Keratinocyte (primary cell): ENCODE data around the gene AIRE. TPM values are rescaled to one million over a fixed set of nuclear protein-coding genes. Genes with fewer than 3 reads are reported as not detected.
"Not testable (repeated sequence)": the region's sequence is repeated elsewhere in the genome, so short reads cannot be mapped to it uniquely, and the experiment has no call there.

Experiments
- DNase-seq: peaks from one replicate; pipeline ENCODE4 v3.0.0-alpha.2; 2011; ENCODE audit warnings: low read depth, missing footprints, low spot score
- FAIRE-seq: peaks from 2 replicates; lab custom pipeline; 2011; peaks lifted over from hg19 to GRCh38; lab: Jason Lieb, UNC
- H2AFZ ChIP-seq: 2 replicates; pipeline ENCODE4 v1.6.0; 2012; ENCODE audit warnings: low read length, control low read depth, inconsistent platforms; ENCODE audit not compliant: control insufficient read depth
- H3K27ac ChIP-seq: 2 replicates; pipeline ENCODE4 v1.5.1; 2011; ENCODE audit warnings: low read length; ENCODE audit not compliant: control insufficient read depth, insufficient read depth
- H3K27me3 ChIP-seq: 3 replicates; pipeline ENCODE4 v1.6.0; 2011; ENCODE audit warnings: low read length; ENCODE audit not compliant: control insufficient read depth, insufficient read depth; ENCODE audit errors: extremely low read depth
- H3K36me3 ChIP-seq, 2 experiments: 2 replicates in 1 of 2; 3 replicates in 1 of 2; pipeline ENCODE4 v1.5.1; 2011; ENCODE audit warnings: low read length in 2 of 2, mild to moderate bottlenecking in 1 of 2; ENCODE audit not compliant: control insufficient read depth in 2 of 2, insufficient read depth in 2 of 2; ENCODE audit errors: extremely low read depth in 1 of 2
- H3K4me1 ChIP-seq: 3 replicates; pipeline ENCODE4 v1.5.1; 2011; ENCODE audit warnings: low read length; ENCODE audit not compliant: control insufficient read depth, insufficient read depth; ENCODE audit errors: extremely low read depth
- H3K4me2 ChIP-seq: 3 replicates; pipeline ENCODE4 v1.6.0; 2011; ENCODE audit warnings: low read depth, low read length; ENCODE audit not compliant: control insufficient read depth, insufficient read depth; ENCODE audit errors: extremely low read depth
- H3K4me3 ChIP-seq, 3 experiments: fragments of 200-600 bp in 1 of 3; sonication (generic) in 1 of 3; 2 replicates in 2 of 3; 3 replicates in 1 of 3; pipeline ENCODE4 v1.5.1; 2011 to 2016; ENCODE audit warnings: low read length in 3 of 3, mild to moderate bottlenecking in 3 of 3, control low read depth in 2 of 3, inconsistent platforms in 1 of 3, low read depth in 1 of 3, mixed read lengths in 1 of 3, mixed run types in 1 of 3, moderate library complexity in 1 of 3; ENCODE audit not compliant: control insufficient read depth in 2 of 3, insufficient read depth in 2 of 3; ENCODE audit errors: extremely low read depth in 1 of 3
- H3K79me2 ChIP-seq: 2 replicates; pipeline ENCODE4 v1.6.0; 2012; ENCODE audit warnings: low read length; ENCODE audit not compliant: control insufficient read depth, insufficient read depth
- H3K9ac ChIP-seq: 3 replicates; pipeline ENCODE4 v1.6.0; 2011; ENCODE audit warnings: low read length; ENCODE audit not compliant: control insufficient read depth, insufficient read depth; ENCODE audit errors: extremely low read depth
- H3K9me1 ChIP-seq: 3 replicates; pipeline ENCODE4 v1.6.0; 2011; ENCODE audit warnings: low read length; ENCODE audit not compliant: control insufficient read depth, insufficient read depth; ENCODE audit errors: extremely low read depth
- H3K9me3 ChIP-seq: 2 replicates; pipeline ENCODE4 v1.5.1; 2012; ENCODE audit warnings: low read depth, low read length; ENCODE audit not compliant: control insufficient read depth
- H4K20me1 ChIP-seq: 3 replicates; pipeline ENCODE4 v1.6.0; 2011; ENCODE audit warnings: low read length; ENCODE audit not compliant: control insufficient read depth, insufficient read depth; ENCODE audit errors: extremely low read depth
- CTCF ChIP-seq, 3 experiments: IDR thresholded peaks in 1 of 3; conservative IDR thresholded peaks in 1 of 3; optimal IDR thresholded peaks in 1 of 3; 2 replicates in 2 of 3; 3 replicates in 1 of 3; pipeline versions ENCODE3 to v1.5.1; 2011; ENCODE audit warnings: low read length in 3 of 3, mild to moderate bottlenecking in 3 of 3, moderate library complexity in 2 of 3, control low read depth in 1 of 3, inconsistent platforms in 1 of 3; ENCODE audit not compliant: insufficient read depth in 2 of 3; ENCODE audit errors: extremely low read depth in 1 of 3
- EZH2 ChIP-seq: IDR thresholded peaks from one replicate; pipeline ENCODE4 v1.6.1; 2012; ENCODE audit warnings: inconsistent platforms, mild to moderate bottlenecking, low read length, moderate library complexity
- dilution Hi-C: fragments of 300-500 bp; cut with MboI; formaldehyde crosslinking; loops from one replicate; pipeline ENCODE4 v1.7.0; 2020; ENCODE audit warnings: low sequenced_read_pairs; ENCODE audit not compliant: extremely low pct_ligation_motif_present
- polyA plus RNA-seq, 5 experiments: library from polyadenylated mRNA; depleted of rRNA in 3 of 5; stranded (reverse) in 3 of 5; stranded (forward) in 1 of 5; unstranded in 1 of 5; fragments of >200 nt; gene quantifications; 1 replicate in 1 of 5; 2 replicates in 3 of 5; 3 replicates in 1 of 5; pipeline versions ENCODE4 v1.2.1 to v1.2.3, GENCODE V29; 2011 to 2012; ENCODE audit warnings: missing spikeins in 2 of 5, low read depth in 1 of 5, low replicate concordance in 1 of 5

The AIRE gene
- polyA plus RNA-seq, 1 donor (not counting 4 experiments of a cell fraction or from before 2014, with no cell fraction given): not detected

GRCh38 chr21:44281801-44282200, 3.9 kb upstream of the AIRE start:
- Histone ChIP-seq H3K9me1 (no peaks in the 10 kb centered on the region), H3K27ac (no peak overlapping the region), H3K4me3 (no peak overlapping the region), H3K9me3 (no peaks in the 10 kb centered on the region), H4K20me1 (no peaks in the 10 kb centered on the region), H3K27me3 (peaks cover 24% of the 10 kb centered on the region), H2AFZ (no peak overlapping the region), H3K4me1 (no peaks in the 10 kb centered on the region), H3K9ac (no peak overlapping the region), H3K79me2 (no peaks in the 10 kb centered on the region), H3K36me3 (no peaks in the 10 kb centered on the region), H3K4me2 (no peak overlapping the region)
- TF ChIP-seq EZH2: no peak
- TF ChIP-seq CTCF (optimal IDR thresholded peaks at IDR 0.05 in 1 of 3, IDR thresholded peaks at IDR 0.05 in 1 of 3, conservative IDR thresholded peaks at IDR 0.05 in 1 of 3; ENCODE audit: extremely low read depth in 1 of 3, insufficient read depth in 2 of 3, low read length in 3 of 3): no peak
- FAIRE-seq (no peak), DNase-seq (no peak)
- dilution Hi-C loops: no loop called here

GRCh38 chr21:44282370-44282769, 3.3 kb upstream of the AIRE start:
- no peak overlapping the region for H3K27ac ChIP-seq
- FAIRE-seq: no peak
- H3K4me1 ChIP-seq: no peaks in the 10 kb centered on the region
- no peaks in the 10 kb centered on the region for H3K36me3 ChIP-seq
- TF ChIP-seq CTCF (optimal IDR thresholded peaks at IDR 0.05 in 1 of 3, IDR thresholded peaks at IDR 0.05 in 1 of 3, conservative IDR thresholded peaks at IDR 0.05 in 1 of 3; ENCODE audit: extremely low read depth in 1 of 3, insufficient read depth in 2 of 3, low read length in 3 of 3): no peak
- TF ChIP-seq EZH2: no peak
- peaks cover 30% of the 10 kb centered on the region for H3K27me3 ChIP-seq
- dilution Hi-C loops: no loop called here
- no peak overlapping the region for H2AFZ ChIP-seq
- no peak overlapping the region for H3K4me2 ChIP-seq
- H3K9ac ChIP-seq: no peak overlapping the region
- no peaks in the 10 kb centered on the region for H3K9me1 ChIP-seq
- H4K20me1 ChIP-seq: no peaks in the 10 kb centered on the region
- no peaks in the 10 kb centered on the region for H3K9me3 ChIP-seq
- no peak for DNase-seq
- H3K79me2 ChIP-seq: no peaks in the 10 kb centered on the region
- no peak overlapping the region for H3K4me3 ChIP-seq

GRCh38 chr21:44283211-44283785, 2.4 kb upstream of the AIRE start:
- H3K9me3 ChIP-seq, FAIRE-seq, H3K4me2 ChIP-seq, DNase-seq, H3K27ac ChIP-seq, H4K20me1 ChIP-seq, H3K9me1 ChIP-seq, H2AFZ ChIP-seq, H3K4me1 ChIP-seq, H3K4me3 ChIP-seq, H3K36me3 ChIP-seq, H3K79me2 ChIP-seq, dilution Hi-C loops, H3K9ac ChIP-seq: not testable (repeated sequence)
- peaks cover 37% of the 10 kb centered on the region for H3K27me3 ChIP-seq
